DOHH2 (cell line): ENCODE measurements around the gene ALOX15B.
A peak's percentile ranks its signal among the peaks of the same experiment; 100 is the strongest.

Source experiments
- H3F3A ChIP-seq: fragments of 200-600 bp; sonication (generic), shearing (Covaris generic); 2 replicates; pipeline ENCODE4 v1.6.0; 2016; ENCODE audit warnings: antibody characterized with exemption, mild to moderate bottlenecking; ENCODE audit not compliant: control insufficient read depth, insufficient read depth
- H3K27ac ChIP-seq: fragments of 200-600 bp; sonication (generic); 2 replicates; pipeline ENCODE4 v1.5.1; 2014; ENCODE audit warnings: low read depth, mild to moderate bottlenecking, low read length, moderate library complexity
- H3K27me3 ChIP-seq: fragments of 200-600 bp; sonication (generic); 2 replicates; pipeline ENCODE4 v1.6.1; 2014; ENCODE audit warnings: mild to moderate bottlenecking, low read length, mixed read lengths; ENCODE audit not compliant: control insufficient read depth
- H3K36me3 ChIP-seq: fragments of 200-600 bp; sonication (generic); 2 replicates; pipeline ENCODE4 v1.6.1; 2014; ENCODE audit warnings: mild to moderate bottlenecking, low read length, moderate library complexity, mixed read lengths; ENCODE audit not compliant: control insufficient read depth
- H3K4me1 ChIP-seq: fragments of 200-600 bp; sonication (generic); 2 replicates; pipeline ENCODE4 v1.6.1; 2014; ENCODE audit warnings: mild to moderate bottlenecking, low read length, mixed read lengths; ENCODE audit not compliant: control insufficient read depth
- H3K4me2 ChIP-seq: fragments of 200-600 bp; sonication (generic); 2 replicates; pipeline ENCODE4 v1.6.0; 2014; ENCODE audit warnings: mild to moderate bottlenecking, low read length, moderate library complexity
- H3K4me3 ChIP-seq: fragments of 200-600 bp; sonication (generic); 2 replicates; pipeline ENCODE4 v1.5.1; 2014; ENCODE audit warnings: mild to moderate bottlenecking, low read length, mixed read lengths
- H3K79me2 ChIP-seq: fragments of 200-600 bp; sonication (generic); 2 replicates; pipeline ENCODE4 v1.6.1; 2014; ENCODE audit warnings: mild to moderate bottlenecking, low read length, mixed read lengths; ENCODE audit not compliant: control insufficient read depth
- H3K9me2 ChIP-seq: fragments of 200-600 bp; sonication (generic); replicated peaks from 2 replicates; pipeline ENCODE4 v1.6.1; 2014; ENCODE audit warnings: mild to moderate bottlenecking, low read length, mixed read lengths; ENCODE audit not compliant: control insufficient read depth
- H3K9me3 ChIP-seq: fragments of 200-600 bp; sonication (generic); 2 replicates; pipeline ENCODE4 v1.6.1; 2014; ENCODE audit warnings: antibody characterized with exemption, low read length, mixed read lengths; ENCODE audit not compliant: control insufficient read depth, insufficient read depth
- H4K20me1 ChIP-seq: fragments of 200-600 bp; sonication (generic); 2 replicates; pipeline ENCODE4 v1.6.0; 2014; ENCODE audit warnings: low read depth, mild to moderate bottlenecking, antibody characterized with exemption, low read length, moderate library complexity; ENCODE audit not compliant: control insufficient read depth, insufficient read depth
- CTCF ChIP-seq: fragments of 200-600 bp; sonication (generic); IDR thresholded peaks from one replicate; pipeline ENCODE4 v1.5.1; 2014; ENCODE audit warnings: antibody characterized with exemption, mild to moderate bottlenecking, low read depth, low read length; ENCODE audit not compliant: poor library complexity, severe bottlenecking
- EZH2phosphoT487 ChIP-seq: fragments of 200-600 bp; sonication (generic); IDR thresholded peaks from 2 replicates; pipeline ENCODE4 v1.6.1; 2017; ENCODE audit warnings: borderline replicate concordance, mild to moderate bottlenecking, antibody characterized with exemption, low read length, moderate library complexity, mixed read lengths

The ALOX15B gene

GRCh38 chr17:7992924-7993323 is 45.9 kb upstream of the ALOX15B start:
- TF ChIP-seq CTCF, result no peak
- no peak for TF ChIP-seq EZH2phosphoT487
- Histone ChIP-seq H3K9me3 (no peaks in the 10 kb centered on the region), H3K9me2 (no peaks in the 10 kb centered on the region), H3K27me3 (peaks cover 4% of the 10 kb centered on the region), H4K20me1 (no peaks in the 10 kb centered on the region), H3K27ac (no peak overlapping the region), H3K79me2 (no peaks in the 10 kb centered on the region), H3F3A (peaks cover 10% of the 10 kb centered on the region), H3K4me1 (peaks cover 31% of the 10 kb centered on the region), H3K36me3 (no peaks in the 10 kb centered on the region), H3K4me3 (no peak overlapping the region), H3K4me2 (no peak overlapping the region)

GRCh38 chr17:7993972-7994589 is 44.8 kb upstream of the ALOX15B start:
- no peak for TF ChIP-seq EZH2phosphoT487
- Histone ChIP-seq H3K79me2 (no peaks in the 10 kb centered on the region), H3K4me1 (peaks cover 25% of the 10 kb centered on the region), H3K36me3 (no peaks in the 10 kb centered on the region), H3K27ac (no peak overlapping the region), H4K20me1 (no peaks in the 10 kb centered on the region), H3K9me2 (no peaks in the 10 kb centered on the region), H3K9me3 (no peaks in the 10 kb centered on the region), H3K4me2 (no peak overlapping the region), H3K4me3 (no peak overlapping the region), H3F3A (peaks cover 7% of the 10 kb centered on the region), H3K27me3 (peaks cover 4% of the 10 kb centered on the region)

GRCh38 chr17:7995724-7996123 is 43.1 kb upstream of the ALOX15B start:
- H3K36me3 ChIP-seq, result no peaks in the 10 kb centered on the region
- H3F3A ChIP-seq, result peaks cover 6% of the 10 kb centered on the region; the same call in 1 of the 2 replicates
- no peak overlapping the region for H3K27ac ChIP-seq
- H3K79me2 ChIP-seq, result no peaks in the 10 kb centered on the region
- no peaks in the 10 kb centered on the region for H4K20me1 ChIP-seq
- no peak overlapping the region for H3K4me3 ChIP-seq
- H3K27me3 ChIP-seq, result peaks cover 4% of the 10 kb centered on the region
- no peak for TF ChIP-seq EZH2phosphoT487
- TF ChIP-seq CTCF, result no peak
- no peaks in the 10 kb centered on the region for H3K9me2 ChIP-seq
- peaks cover 9% of the 10 kb centered on the region for H3K4me1 ChIP-seq
- no peak overlapping the region for H3K4me2 ChIP-seq
- no peaks in the 10 kb centered on the region for H3K9me3 ChIP-seq

GRCh38 chr17:7997186-7997585 is 41.7 kb upstream of the ALOX15B start:
- Histone ChIP-seq H3K27ac (no peak overlapping the region), H3K4me3 (no peak overlapping the region), H3K36me3 (no peaks in the 10 kb centered on the region), H3K79me2 (no peaks in the 10 kb centered on the region), H3F3A (peaks cover 6% of the 10 kb centered on the region; the same call in 1 of the 2 replicates), H3K4me2 (no peak overlapping the region), H3K9me2 (no peaks in the 10 kb centered on the region), H3K9me3 (no peaks in the 10 kb centered on the region), H3K4me1 (peaks cover 9% of the 10 kb centered on the region), H3K27me3 (peaks cover 15% of the 10 kb centered on the region), H4K20me1 (no peaks in the 10 kb centered on the region)
- TF ChIP-seq EZH2phosphoT487, result no peak
- peak; percentile 8 for TF ChIP-seq CTCF
